DMS153 treated with DMSO at 0.1 percent for 48 hours (cell line): ENCODE results near the gene PGM2L1.
"Not testable (repeated sequence)": the region's sequence is repeated elsewhere in the genome, so short reads cannot be mapped to it uniquely, and the experiment has no call there.

Experiments used
- DNase-seq: peaks from one replicate; lab custom pipeline; 2025; ENCODE audit not compliant: unreplicated experiment; lab: John Stamatoyannopoulos, UW

Gene PGM2L1

DNA sequence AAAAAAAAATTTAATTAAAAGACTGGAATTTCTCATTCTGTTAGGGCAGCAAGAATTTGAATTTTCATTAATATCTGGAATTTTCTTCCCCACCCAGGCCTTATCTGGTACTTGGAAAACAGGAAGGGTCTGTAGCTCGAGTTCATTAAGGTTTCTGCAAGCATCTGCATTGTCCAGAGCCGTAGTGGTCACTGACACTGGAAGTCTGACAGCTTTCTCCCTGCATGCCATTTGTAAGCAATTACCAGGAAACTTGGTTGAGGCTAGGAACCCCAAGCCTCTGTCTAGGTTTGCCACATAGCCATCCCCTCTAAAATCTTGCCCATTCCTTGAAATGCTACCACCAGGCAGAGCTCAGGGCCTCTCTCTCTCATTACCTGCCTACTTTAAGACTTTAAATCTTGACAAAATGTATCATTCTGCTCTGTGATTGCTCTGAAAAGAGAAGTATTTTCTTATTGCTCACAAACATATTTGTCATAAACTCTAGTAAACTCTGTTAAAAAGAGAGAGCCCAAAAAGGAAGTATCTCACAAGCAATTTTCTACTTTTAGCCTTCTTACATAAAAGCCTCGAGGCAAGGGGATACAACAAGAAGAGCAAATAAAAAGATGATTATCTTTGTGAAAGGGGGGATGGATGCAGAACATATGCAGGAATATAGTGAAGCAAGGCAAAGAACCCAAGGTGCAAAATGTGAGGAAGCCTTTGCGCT is 5.5 kb upstream of the PGM2L1 start:
- DNase-seq, result no peak

DNA sequence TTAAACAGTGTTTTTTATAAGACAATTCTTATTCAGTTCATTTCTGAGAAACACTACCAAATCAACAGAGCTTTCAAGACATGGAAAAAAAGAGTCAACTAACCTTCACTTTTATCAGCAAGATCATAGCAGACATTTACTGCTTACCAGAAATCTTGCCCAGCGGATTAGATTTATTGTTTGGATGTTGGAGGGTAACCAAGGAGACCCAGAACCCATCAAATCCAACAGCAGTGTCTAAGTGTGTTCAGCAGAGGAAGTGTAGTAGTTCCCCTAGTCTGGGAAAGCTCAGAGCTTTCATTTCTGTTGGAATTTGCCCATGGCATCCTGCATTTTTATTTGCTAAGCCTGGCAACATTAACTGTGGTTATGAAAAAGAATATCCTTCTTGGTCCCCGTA is 2.4 kb upstream of the PGM2L1 start:
- no peak for DNase-seq

DNA sequence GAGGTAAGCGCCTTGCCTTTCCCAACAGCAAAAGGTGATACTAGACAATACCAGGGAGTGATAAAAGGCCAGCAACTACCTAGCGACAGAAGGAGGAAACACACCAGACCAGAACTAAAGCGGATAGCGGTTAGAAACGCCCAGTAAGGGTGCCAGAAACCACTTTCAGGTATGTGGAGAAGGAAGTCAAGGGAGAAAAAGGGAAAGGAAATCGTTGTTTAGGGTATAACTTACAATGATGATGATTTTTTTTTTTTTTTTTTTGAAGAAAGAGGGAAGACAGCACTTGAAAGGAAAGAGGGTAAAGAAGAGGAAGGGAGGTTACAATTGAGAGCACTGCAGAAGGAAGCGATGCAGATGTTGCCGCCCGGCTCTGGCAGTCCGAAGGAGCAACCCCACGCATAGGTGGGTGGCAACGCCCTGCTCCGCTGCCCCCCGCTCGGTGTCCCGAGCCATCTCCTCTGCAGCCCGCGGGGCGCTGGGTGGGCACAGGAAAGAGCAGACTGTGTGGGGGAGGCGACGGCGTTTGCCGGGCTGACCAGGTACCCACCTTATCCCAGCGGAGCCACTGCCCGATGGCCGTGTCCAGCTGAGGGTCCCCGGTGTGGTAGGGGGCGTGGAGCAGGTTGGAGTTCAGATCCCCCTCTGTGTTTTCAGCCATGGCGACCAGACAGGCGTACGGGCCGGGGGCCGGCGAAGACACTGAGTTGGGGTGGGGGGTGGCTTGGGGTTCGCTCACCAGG is 561 bp downstream of the PGM2L1 start:
- peak; percentile 46 for DNase-seq

DNA sequence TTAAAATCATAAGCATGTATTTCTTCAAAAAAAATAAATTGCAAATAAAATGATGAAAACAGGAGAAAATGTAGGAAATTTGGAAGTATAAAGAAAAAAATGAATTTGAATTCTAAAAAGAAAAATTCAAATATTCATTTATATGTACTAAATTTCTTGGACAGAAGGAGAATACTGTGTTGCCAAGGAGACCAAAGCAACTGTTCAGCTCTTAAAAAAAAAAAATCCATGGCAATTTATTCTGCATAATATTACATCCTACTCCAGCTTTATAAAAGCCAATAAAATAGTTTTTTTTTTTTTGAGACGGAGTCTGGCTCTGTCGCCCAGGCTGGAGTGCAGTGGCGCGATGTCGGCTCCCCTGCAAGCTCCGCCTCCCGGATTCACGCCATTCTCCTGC is 6.0 kb downstream of the PGM2L1 start:
- no peak for DNase-seq

DNA sequence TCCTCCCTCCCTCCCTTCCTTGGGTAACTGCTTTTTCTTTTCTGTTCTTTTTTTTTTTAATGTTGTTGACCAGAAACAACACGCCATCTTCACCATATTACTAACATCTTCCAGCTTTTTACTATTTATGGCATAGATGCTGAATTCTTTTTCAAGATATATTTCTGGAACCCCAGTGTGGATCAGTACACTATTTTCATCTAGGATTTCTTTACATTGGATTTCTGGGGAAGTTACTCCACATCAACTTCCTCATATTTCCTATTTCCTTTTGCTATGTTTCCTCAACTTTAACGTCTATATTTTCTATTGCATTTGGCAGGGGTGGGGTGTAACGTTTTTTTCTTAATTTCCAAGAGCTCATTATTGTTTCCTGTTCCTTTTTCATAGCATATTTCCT is 7.0 kb downstream of the PGM2L1 start:
- no peak for DNase-seq

DNA sequence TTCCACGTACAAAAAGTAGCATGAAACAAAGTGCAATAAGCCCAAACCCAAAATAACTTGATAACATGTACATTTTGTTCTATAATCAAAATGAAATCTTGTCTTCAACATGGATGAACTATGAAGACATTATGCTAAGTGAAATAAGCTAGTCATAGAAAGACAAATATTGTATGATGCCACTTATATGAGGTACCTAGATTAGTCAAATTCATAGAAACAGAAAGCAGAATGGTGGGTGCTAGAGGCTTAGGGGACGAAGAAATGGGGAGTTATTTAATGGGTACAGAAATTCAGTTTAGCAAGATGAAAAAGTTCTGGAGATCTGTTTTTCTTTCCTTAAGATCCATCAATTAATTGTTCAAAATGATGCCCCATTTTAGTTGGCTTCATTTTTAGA is 7.5 kb downstream of the PGM2L1 start:
- no peak for DNase-seq

DNA sequence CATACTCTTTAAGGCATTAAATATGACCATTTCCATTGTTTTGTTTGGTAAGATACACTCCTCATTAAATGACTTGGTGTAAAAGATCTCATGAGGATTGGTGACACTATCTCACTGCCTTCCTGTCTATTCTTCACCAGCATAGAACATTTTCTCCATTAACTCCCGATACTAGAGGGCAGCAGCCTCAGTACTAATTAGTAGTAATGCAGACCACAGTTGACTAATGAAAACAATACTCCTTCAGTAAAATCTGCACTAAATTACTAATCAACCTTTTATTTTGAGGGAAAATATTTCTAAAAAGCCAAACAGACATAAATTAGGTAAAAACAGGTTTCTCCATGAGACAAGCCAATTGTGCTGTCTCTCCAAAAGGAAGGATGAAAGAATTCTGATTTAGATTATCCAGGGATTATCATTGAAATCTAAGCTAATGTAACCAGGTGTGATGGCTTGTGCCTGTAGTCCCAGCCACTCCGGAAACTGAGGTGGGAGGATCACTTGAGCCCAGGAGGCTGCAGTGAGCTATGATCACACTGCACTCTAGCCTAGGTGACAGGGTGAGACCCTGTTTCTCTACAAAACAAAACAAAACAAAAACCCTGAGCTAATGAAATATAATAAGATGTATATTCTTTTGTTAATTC is 9.4 kb downstream of the PGM2L1 start:
- DNase-seq, result peak; percentile 81

DNA sequence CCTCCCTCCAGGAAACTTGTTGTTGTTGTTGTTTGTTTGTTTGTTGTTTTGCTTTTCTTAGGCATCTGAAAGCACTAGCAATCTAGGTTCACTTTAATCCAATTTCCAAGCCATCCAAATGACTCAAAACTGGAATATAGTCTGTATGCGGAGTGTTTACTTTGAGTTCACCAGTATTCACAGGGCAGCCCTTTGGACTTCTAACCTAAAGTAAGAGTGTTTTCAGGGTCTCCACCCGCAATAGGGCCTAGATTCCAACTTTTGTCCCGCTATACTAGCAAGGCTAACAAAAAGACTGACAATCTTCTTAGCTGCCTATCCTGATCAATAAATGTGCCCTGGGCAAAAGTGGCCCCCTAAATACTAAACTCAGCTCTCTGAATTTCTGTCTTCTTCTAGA is 13.6 kb downstream of the PGM2L1 start:
- DNase-seq, result no peak

DNA sequence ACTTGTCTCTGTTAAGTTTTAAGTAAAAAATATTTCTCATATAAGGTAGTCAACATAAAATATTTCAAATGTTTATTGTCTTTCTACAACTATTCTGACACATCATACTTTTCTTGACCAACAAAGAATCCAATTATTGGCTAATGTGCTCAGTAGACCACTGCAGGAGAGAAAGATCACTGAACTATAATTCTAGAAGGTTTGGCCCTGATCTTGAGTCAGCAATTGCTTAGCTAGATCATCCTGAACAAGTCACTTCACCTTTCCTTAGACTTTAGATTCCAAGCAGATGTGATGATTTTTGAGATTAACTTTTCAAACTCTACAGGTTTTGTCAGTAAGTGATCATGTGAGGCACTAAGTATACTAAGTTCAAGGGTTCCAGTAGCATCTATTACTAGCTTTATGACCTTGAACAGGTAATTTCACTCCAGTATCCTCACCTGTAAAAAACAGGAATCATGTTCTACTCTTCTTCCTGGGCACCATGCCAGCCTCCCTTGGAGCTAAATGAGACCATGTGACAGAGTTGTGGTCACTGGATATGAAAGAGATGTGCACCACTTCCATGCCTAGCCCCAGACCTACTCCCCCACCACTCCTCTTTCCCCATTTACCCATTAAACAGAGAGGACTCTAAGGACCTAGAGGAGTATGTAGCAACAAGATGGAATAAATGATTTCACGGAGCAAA is 17.3 kb downstream of the PGM2L1 start:
- DNase-seq, result peak; percentile 95

DNA sequence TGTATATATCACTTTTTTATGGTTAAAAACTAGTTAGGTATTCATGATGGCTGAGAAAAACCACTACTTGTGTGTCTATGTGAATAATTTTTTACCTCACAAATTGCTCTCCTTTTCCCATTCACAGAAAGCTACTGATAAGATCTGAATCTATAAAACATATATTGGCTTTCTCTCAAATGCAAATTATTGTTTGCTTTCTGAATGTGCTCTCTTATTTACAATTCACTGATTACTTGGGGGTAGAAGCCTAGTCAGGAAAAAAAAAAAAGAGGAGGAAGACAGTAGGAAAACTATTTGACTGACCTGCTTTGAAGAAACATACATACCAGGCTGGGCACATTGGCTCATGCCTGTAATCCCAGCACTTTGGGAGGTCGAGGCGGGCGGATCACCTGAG is 20.5 kb downstream of the PGM2L1 start:
- no peak for DNase-seq

DNA sequence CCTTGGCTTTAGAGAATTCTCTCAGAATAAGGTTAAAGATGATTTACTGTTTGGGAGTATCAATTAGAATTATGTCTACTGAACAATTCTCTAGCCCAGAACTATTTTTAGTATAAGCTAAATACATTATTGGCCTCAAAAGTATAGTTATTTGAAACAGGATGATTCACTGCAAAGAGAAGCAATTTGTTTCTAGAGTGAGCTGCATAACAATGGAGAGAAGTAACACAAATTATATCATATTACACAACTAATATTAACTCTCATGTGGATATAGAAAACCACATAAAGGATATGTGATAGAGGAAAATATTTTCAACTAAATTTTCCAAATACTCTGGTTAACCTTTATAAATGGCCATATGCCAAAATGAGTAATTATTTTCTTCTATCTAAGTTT is 24.9 kb downstream of the PGM2L1 start:
- no peak for DNase-seq

DNA sequence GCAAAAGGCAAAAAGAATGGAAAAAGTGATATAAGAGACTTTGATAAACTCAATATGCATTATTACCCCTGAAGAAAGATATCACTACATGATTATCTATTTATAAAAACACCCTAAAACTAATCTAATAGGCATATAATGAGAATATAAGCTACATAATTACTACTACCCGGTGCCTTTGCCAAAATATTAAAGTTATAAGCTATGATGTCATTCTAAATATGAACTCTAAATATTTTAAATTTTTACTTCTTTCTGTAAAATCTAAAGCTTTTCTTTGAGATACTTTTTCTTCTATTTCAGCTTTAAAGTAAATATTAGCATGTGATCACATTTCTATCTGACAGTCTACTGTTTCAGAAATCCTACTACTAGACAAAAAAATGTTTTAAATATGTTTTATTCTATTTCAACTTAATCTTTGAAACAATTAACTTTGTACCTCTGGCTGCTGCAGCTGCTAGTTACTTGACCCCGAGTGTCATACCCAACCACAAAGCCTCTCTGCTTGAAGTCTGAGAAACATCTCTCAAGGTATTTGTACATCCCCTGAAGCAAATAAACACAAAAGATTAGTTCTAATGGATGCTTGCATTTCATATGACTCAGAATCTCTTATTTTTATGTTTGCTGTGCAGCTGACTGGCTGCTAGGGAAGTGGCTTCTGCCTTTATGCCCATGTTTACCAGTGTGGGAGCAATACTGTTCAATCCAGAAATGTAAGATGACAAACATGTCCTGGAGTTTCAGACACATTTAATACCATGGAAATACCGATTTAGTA is 26.8 kb downstream of the PGM2L1 start:
- peak; percentile 14 for DNase-seq

DNA sequence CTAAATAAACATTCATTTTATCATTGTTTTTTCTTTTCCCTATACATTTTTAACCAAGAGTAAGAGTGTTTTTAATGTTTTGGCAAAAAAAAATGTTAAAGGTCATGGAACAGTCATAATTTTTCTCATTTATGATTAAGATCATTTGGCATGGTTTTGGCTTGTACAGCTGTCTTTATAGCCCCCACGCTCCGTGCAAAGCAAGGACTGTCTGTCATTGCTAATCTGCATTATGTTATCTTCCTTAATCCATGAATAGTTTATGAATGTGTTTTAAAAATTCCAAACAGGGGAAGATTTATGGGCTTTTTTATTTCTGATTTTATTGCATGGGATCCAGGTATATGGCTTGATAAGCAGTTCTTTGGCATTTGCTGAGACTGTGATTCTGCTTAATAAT is 28.1 kb downstream of the PGM2L1 start:
- DNase-seq, result no peak

DNA sequence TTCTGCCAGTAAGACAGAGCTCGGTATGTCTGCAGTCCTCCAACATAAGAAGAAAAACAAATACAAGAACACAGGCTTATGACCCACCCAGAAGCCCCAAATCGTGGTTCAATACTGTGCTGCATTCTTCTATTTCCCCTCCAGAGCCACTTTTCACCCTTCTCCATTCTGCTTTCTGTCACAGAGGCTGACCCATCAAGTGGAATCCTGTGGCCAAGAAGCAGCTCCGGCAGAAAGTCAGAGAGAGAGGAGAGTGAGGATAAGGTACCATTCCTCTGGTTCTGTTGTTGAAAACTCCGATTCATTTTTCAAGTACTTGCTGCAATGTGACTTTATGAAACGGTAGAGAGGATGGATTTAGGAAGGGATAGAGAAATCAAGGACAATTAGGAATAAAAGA is 30.4 kb downstream of the PGM2L1 start:
- DNase-seq, result no peak

DNA sequence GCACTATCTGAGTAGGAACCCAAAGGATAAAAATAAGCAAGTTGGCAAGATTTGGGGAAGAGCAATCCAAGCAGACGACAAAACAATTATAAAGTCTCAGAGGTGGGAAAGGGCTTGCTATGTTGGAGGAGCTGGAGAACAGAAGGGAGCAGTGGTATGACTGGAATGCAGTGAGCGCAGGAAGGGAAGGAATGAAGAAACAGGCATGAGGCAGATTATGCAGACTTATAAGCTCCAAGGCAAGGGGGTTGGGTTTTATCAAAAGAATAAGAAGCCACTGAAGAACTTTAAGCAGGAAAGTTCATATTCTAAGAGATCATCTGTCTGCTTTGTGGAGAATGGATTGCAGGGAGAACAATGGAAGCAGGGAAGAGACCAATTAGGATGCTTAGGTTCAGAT is 31.7 kb downstream of the PGM2L1 start:
- DNase-seq, result no peak

DNA sequence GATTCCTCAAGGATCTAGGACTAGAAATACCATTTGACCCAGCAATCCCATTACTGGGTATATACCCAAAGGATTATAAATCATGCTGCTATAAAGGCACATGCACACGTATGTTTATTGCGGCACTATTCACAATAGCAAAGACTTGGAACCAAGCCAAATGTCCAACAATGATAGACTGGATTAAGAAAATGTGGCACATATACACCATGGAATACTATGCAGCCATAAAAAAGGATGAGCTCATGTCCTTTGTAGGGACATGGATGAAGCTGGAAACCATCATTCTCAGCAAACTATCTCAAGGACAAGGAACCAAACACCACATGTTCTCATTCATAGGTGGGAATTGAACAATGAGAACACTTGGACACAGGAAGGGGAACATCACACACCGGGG is 32.4 kb downstream of the PGM2L1 start:
- DNase-seq, result not testable (repeated sequence)

DNA sequence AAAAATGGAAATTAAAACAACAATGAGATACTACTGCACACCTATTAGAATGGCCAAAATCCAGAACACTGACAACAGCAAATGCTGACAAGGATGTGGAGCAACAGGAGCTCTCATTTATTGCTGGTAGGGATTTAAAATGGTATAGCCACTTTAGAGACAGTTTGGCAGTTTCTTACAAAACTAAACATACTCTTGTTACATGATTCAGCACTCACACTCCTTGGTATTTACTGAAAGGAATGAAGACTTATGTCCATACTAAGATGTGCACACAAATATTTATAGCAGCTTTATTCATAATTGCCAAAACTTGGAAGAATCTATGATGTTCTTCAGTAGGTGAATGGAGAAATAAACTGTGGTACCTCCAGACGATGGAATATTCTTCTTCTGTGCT is 40.8 kb downstream of the PGM2L1 start:
- no peak for DNase-seq

DNA sequence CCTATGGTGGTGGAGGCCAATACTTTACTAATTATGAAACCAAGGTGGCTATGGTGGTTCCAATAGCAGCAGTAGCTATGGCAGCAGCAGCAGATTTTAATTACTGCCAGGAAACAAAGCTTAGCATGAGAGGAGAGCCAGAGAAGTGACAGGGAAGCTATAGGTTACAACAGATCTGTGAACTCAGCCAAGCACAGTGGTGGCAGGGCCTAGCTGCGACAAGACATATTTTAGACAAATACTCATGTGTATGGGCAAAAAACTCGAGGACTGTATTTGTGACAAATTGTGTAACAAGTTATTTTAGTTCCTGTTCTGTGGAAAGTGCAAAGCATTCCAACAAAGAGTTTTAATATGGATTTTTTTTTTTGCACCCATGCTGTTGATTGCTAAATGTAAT is 42.6 kb downstream of the PGM2L1 start:
- no peak for DNase-seq

DNA sequence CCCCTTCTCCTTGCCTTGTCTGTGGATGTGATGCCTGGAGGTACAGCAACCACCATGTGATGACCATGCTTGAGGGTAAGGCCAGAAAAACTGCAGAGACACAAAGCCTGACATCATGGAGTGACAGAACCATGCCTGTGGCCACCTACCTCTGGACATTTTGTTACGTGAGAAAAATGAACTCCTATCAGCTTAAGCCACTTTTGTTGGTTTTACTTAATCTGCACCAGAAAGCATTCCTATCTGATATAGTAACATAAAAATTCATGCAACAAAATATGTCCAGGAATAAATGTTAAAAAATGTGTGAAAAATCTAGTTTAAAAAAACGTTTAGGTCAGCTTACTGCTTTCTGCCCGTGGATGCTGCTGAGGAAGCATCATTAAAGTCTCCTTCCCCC is 44.2 kb downstream of the PGM2L1 start:
- DNase-seq, result no peak

DNA sequence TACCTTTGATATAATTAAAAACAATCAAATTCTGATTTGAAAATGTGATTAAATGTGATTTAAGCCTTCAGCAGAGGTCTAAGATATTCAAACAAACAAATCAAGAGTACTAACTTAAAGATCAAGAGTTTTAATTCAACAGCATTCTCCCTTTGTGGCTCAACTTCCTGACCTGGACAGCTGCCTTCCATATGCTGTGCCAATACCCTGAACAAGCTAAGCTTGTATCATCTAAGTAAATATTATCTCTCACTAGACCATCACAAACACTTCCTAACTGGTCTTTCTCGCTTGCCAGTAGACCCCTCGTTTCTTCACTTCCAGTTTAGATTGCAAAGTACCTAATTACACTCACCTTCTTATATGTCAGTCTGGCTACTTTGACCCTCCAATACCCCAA is 50.9 kb downstream of the PGM2L1 start:
- DNase-seq, result no peak

DNA sequence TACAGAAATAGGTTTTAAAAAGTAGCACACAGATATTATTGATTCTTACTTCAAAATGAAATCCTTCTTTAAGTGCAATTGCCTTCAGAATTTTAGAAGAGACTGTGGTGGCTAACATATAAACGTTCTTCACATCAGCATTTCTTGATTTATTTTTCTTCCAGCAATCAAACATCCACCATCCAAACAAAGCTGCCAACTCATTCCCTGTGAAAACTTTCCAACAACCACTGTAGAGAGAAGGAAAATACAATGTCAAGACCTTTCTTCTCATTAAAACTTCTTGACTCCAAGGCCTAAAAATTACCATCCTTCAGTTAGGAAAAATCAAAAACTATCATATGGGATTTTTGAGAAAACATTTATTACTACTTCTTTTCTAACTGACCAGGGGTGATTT is 52.8 kb downstream of the PGM2L1 start:
- DNase-seq, result no peak
